ENCODE data around the gene GDF9.

DNA sequence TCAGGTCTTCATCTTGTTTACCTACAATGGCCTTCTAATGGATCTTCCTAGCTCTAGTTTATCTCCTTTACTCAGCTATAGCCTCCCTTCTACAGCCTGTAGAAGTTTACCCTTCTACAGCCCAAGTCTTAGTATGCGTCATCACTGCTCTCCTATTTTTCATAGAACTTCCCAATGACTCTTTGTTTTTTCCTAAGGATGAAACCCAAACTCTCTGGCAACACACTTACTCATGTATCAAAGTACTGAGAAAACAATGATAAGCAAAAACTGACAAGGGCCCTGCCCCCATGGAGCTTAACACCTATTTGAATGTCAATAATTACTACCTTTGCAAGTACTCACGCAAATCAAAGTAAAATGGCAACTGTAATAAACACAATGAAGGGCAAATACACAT, 40.9 kb upstream of the GDF9 start:
- TF ChIP-seq POLR2A (IDR thresholded peaks at IDR 0.05): no peak
- TF ChIP-seq, protein P1, sequence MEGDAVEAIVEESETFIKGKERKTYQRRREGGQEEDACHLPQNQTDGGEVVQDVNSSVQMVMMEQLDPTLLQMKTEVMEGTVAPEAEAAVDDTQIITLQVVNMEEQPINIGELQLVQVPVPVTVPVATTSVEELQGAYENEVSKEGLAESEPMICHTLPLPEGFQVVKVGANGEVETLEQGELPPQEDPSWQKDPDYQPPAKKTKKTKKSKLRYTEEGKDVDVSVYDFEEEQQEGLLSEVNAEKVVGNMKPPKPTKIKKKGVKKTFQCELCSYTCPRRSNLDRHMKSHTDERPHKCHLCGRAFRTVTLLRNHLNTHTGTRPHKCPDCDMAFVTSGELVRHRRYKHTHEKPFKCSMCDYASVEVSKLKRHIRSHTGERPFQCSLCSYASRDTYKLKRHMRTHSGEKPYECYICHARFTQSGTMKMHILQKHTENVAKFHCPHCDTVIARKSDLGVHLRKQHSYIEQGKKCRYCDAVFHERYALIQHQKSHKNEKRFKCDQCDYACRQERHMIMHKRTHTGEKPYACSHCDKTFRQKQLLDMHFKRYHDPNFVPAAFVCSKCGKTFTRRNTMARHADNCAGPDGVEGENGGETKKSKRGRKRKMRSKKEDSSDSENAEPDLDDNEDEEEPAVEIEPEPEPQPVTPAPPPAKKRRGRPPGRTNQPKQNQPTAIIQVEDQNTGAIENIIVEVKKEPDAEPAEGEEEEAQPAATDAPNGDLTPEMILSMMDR (IDR thresholded peaks at IDR 0.05): no peak
